ENCODE measurements around the gene C16orf46. TPM values are rescaled to one million over a fixed set of nuclear protein-coding genes. Genes with fewer than 3 reads are reported as not detected.

The C16orf46 gene
- total and polyA plus RNA-seq, 2 of the 13 experiments (the other 11 are each of a cell fraction or from before 2014, with no cell fraction given), result 0.38 to 0.55 TPM

GRCh38 chr16:81014672-81015071, 62.4 kb downstream of the C16orf46 start:
- Histone ChIP-seq H3K79me2 (ENCODE audit: insufficient read depth, low read length) (peaks cover 10% of the 10 kb centered on the region), H3K4me1 (ENCODE audit: insufficient read depth, low read length) (no peaks in the 10 kb centered on the region), H3K9ac (ENCODE audit: insufficient read depth, low read depth, low read length) (no peak overlapping the region), H3K9me3 (ENCODE audit: low read length) (no peaks in the 10 kb centered on the region), H3K4me2 (ENCODE audit: low read depth, low read length) (no peak overlapping the region), H4K20me1 (ENCODE audit: insufficient read depth, low read length) (no peaks in the 10 kb centered on the region), H3K36me3 (replicated peaks in 1 of 2; ENCODE audit: control insufficient read depth in 1 of 2, insufficient read depth in 2 of 2, low read length in 2 of 2) (peaks cover 27 to 63% of the 10 kb centered on the region in 2 experiments), H3K4me3 (replicated peaks in 1 of 3; ENCODE audit: insufficient read depth in 1 of 3, low read depth in 2 of 3, low read length in 3 of 3) (no peak overlapping the region), H3K27me3 (ENCODE audit: control insufficient read depth in 1 of 2, insufficient read depth in 2 of 2, low read length in 2 of 2) (no peaks in the 10 kb centered on the region), H2AFZ (ENCODE audit: low read length) (no peak overlapping the region), H3K27ac (ENCODE audit: extremely low read length, insufficient read depth, low read length) (no peak overlapping the region)
- CTCF ChIA-PET (ENCODE audit: low intra/inter-chr PET ratio, low total read pairs), result no interaction called here
- POLR2A ChIA-PET, result no interaction called here
- WGBS (ENCODE audit: low lambda C conversion rate), result 100% methylated on average over 2 of the region's 2 CpGs
- no TSS peak for BruUV-seq (replicated peaks)
- intact Hi-C loops (cut with micrococcal nuclease; ENCODE audit: unreplicated experiment) (no loop called here), in situ Hi-C loops (cut with HindIII; ENCODE audit: extremely low pct_ligation_motif_present, low pct_unique_long_range_greater_than_20kb) (no loop called here)
- FAIRE-seq, result no peak
- no peak for DNase-seq (ENCODE audit: low spot score)
- ATAC-seq, result no peak
- TF ChIP-seq ZNF275 (CRISPR knock-in tag; IDR thresholded peaks at IDR 0.05; ENCODE audit: borderline replicate concordance), result no peak
- TF ChIP-seq ZNF30 (CRISPR knock-in tag; IDR thresholded peaks at IDR 0.05), result no peak
- no peak for TF ChIP-seq ZNF775 (CRISPR knock-in tag; IDR thresholded peaks at IDR 0.05; ENCODE audit: borderline replicate concordance)
- no peak for TF ChIP-seq ZNF253 (CRISPR knock-in tag; IDR thresholded peaks at IDR 0.05; ENCODE audit: borderline replicate concordance)
- no peak for TF ChIP-seq LBX2 (CRISPR knock-in tag; IDR thresholded peaks at IDR 0.05; ENCODE audit: borderline replicate concordance)
- no peak for TF ChIP-seq NKX3-1 (CRISPR knock-in tag; IDR thresholded peaks at IDR 0.05)
- TF ChIP-seq ARID5B (CRISPR knock-in tag; IDR thresholded peaks at IDR 0.05), result no peak
- no peak for TF ChIP-seq PHF5A (CRISPR knock-in tag; IDR thresholded peaks at IDR 0.05; ENCODE audit: low read depth, unreplicated experiment)
- no peak for TF ChIP-seq ZNF296 (CRISPR knock-in tag; conservative IDR thresholded peaks at IDR 0.05)
- TF ChIP-seq ZFP90 (CRISPR knock-in tag; IDR thresholded peaks at IDR 0.05; ENCODE audit: borderline replicate concordance), result no peak
- TF ChIP-seq NFYB (CRISPR knock-in tag; IDR thresholded peaks at IDR 0.05), result no peak
- no peak for TF ChIP-seq ZNF619 (CRISPR knock-in tag; IDR thresholded peaks at IDR 0.05)
- no peak for TF ChIP-seq ZNF3 (CRISPR knock-in tag; IDR thresholded peaks at IDR 0.05)
- no peak for TF ChIP-seq ZNF780A (CRISPR knock-in tag; IDR thresholded peaks at IDR 0.05)
- TF ChIP-seq RFX1 (IDR thresholded peaks at IDR 0.05), result no peak
- TF ChIP-seq FOXM1 (CRISPR knock-in tag; IDR thresholded peaks at IDR 0.05), result no peak
- TF ChIP-seq MLXIP (CRISPR knock-in tag; IDR thresholded peaks at IDR 0.05; ENCODE audit: borderline replicate concordance), result no peak
- no peak for TF ChIP-seq TBL1XR1 (IDR thresholded peaks at IDR 0.05; ENCODE audit: borderline replicate concordance, low read length, partially characterized antibody)

All from HepG2 (cell line).